Spleen (tissue), 11 donors: Measurements from ENCODE around the gene FTCDNL1. TPM values are rescaled to one million over a fixed set of nuclear protein-coding genes. Genes with fewer than 3 reads are reported as not detected.

ENCODE experiments used
- DNase-seq: peaks from one replicate; pipeline ENCODE4 v3.0.0-alpha.2; 2020
- H3K27ac ChIP-seq, 8 donors: fragments of 200-600 bp; sonication (generic) in 7 of 8; 1 replicate in 4 of 8; 2 replicates in 4 of 8; pipeline versions ENCODE4 v1.5.0 to v1.8.0; 2016 to 2021; ENCODE audit warnings: inconsistent platforms in 4 of 8, mild to moderate bottlenecking in 4 of 8, moderate library complexity in 1 of 8
- H3K27me3 ChIP-seq, 7 donors: fragments of 200-600 bp; sonication (generic) in 6 of 7; replicated peaks in 1 of 7; 1 replicate in 4 of 7; 2 replicates in 3 of 7; pipeline versions ENCODE4 v1.5.0 to v1.8.0; 2016 to 2021; ENCODE audit warnings: inconsistent platforms in 3 of 7, mild to moderate bottlenecking in 1 of 7
- H3K36me3 ChIP-seq, 6 donors: fragments of 200-600 bp; sonication (generic) in 5 of 6; 1 replicate in 4 of 6; 2 replicates in 2 of 6; pipeline versions ENCODE4 v1.5.0 to v1.8.0; 2016 to 2021; ENCODE audit warnings: inconsistent platforms in 2 of 6
- H3K4me1 ChIP-seq, 6 donors: fragments of 200-600 bp; sonication (generic) in 5 of 6; 1 replicate in 3 of 6; 2 replicates in 3 of 6; pipeline versions ENCODE4 v1.5.0 to v1.8.0; 2016 to 2021; ENCODE audit warnings: inconsistent platforms in 3 of 6
- H3K4me3 ChIP-seq, 8 donors: fragments of 200-600 bp; sonication (generic) in 7 of 8; 1 replicate in 4 of 8; 2 replicates in 4 of 8; pipeline versions ENCODE4 v1.5.0 to v1.8.0; 2016 to 2021; ENCODE audit warnings: inconsistent platforms in 4 of 8, mild to moderate bottlenecking in 4 of 8, moderate library complexity in 2 of 8
- H3K9me3 ChIP-seq, 8 donors: fragments of 200-600 bp; sonication (generic) in 7 of 8; 1 replicate in 4 of 8; 2 replicates in 4 of 8; pipeline versions ENCODE4 v1.5.0 to v1.8.0; 2016 to 2021; ENCODE audit warnings: inconsistent platforms in 4 of 8
- CTCF ChIP-seq, 11 experiments: fragments of 200-600 bp in 7 of 11; fragments of 450-650 bp in 4 of 11; sonication (generic) in 4 of 11; IDR thresholded peaks in 8 of 11; conservative IDR thresholded peaks in 3 of 11; 1 replicate in 7 of 11; 2 replicates in 4 of 11; pipeline versions ENCODE4 v1.4.0 to v1.8.0; 2016 to 2021; ENCODE audit warnings: antibody characterized with exemption in 11 of 11, inconsistent platforms in 4 of 11, mild to moderate bottlenecking in 1 of 11
- POLR2A ChIP-seq, 3 donors: fragments of 450-650 bp; IDR thresholded peaks; one replicate each; pipeline ENCODE4 v1.5.1; 2017; ENCODE audit warnings: antibody characterized with exemption in 3 of 3, mild to moderate bottlenecking in 1 of 3
- POLR2AphosphoS5 ChIP-seq, 3 donors: sonication (generic); formaldehyde crosslinking; IDR thresholded peaks; one replicate each; pipeline ENCODE4 v1.5.1; 2017; ENCODE audit warnings: antibody characterized with exemption in 3 of 3
- WGBS, 5 donors: extraction: QIAGEN DNeasy Blood & Tissue Kit in 3 of 5; methylation state at CpG; one replicate each; pipeline versions ENCODE4 v1.1.5 to v1.1.7; 2013 to 2018; 5-methylcytosine and 5-hydroxymethylcytosine counted together
- intact Hi-C: fragments of 100-400 bp; cut with DNase I; formaldehyde crosslinking; loops from one replicate; pipeline ENCODE4 v1.15.0; 2023; ENCODE audit warnings: low total_unique reads
- polyA plus RNA-seq, 3 donors: library from polyadenylated mRNA; stranded (reverse); fragments of 200-250 nt; gene quantifications; one replicate each; pipeline ENCODE4 v1.2.1, GENCODE V29; 2013
- small RNA-seq, 4 donors: library from RNA; depleted of rRNA; stranded (forward); fragments of <200 nt; gene quantifications; one replicate each; pipeline ENCODE3, GENCODE V24; 2016
- total RNA-seq, 7 donors: library from RNA; depleted of rRNA in 3 of 7; stranded (reverse); fragments of >200 nt in 3 of 7; fragmentation: NEBNext Ultra II Directional in 4 of 7; extraction: Animal tissue kit (Norgen Biotek cat#: 25700) in 4 of 7; gene quantifications; one replicate each; pipeline versions ENCODE4 v1.1.0 to v1.2.1, GENCODE V29; 2016 to 2021
- donor health status: healthy with polysubstance abuse.
- donor health status: DM: no; HTN: no; CAD: no; lungs with moderate emphysema.
- donor health status: DM: no; HTN: no; CAD: no.
- donor health status: Bipolar disorder and iron deficiency.
- donor health status: healthy.
- donor health status: DM: no; HTN: no; CAD: no.
- donor health status: DM: yes; HTN: yes; CAD: no.

Gene FTCDNL1
- total and polyA plus RNA-seq, 10 donors = 2.1 to 10.3 (median 7.0) TPM

DNA sequence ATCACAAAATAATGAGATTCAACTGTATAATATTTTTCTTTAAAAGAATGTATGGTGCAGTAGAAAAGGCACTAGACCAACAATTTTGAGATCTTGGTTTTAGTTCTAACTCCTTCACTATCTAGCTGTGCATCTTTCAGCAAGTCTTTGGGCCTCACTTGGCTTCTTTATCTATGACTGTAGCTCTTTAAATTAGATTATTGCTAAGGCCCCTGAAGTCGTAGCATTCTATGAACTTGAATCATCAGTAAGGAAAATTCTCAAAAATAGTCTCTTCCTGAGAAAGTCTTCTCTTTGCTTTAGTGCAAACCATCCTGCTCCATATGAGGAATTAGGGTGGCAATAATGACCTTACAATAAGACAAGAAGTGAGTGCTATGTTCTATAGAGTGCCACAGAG, 140.4 kb downstream of the FTCDNL1 start:
- no peaks in the 10 kb centered on the region for H3K27me3 ChIP-seq
- H3K4me3 ChIP-seq = no peak overlapping the region
- no peak overlapping the region for H3K27ac ChIP-seq
- no peak for DNase-seq
- H3K4me1 ChIP-seq = no peaks in the 10 kb centered on the region
- no peaks in the 10 kb centered on the region for H3K36me3 ChIP-seq
- 66 to 96% (median 77%) methylated on average over 1 of the region's 1 CpG for WGBS, 5 donors
- peaks cover 0 to 25% (median 19%) of the 10 kb centered on the region in 8 donors for H3K9me3 ChIP-seq
- TF ChIP-seq POLR2A (IDR thresholded peaks at IDR 0.05) = no peak
- TF ChIP-seq POLR2AphosphoS5 (IDR thresholded peaks at IDR 0.05) = no peak
- TF ChIP-seq CTCF (IDR thresholded peaks at IDR 0.05 in 8 of 11, conservative IDR thresholded peaks at IDR 0.05 in 3 of 11) = no peak
- intact Hi-C loops = no loop called here

Small RNAs within 50 kb of the gene (small RNA-seq; reads per million reads assigned to genes)
- gene AC108032.1 = 0 reads per million in 4 donors
- 0 reads per million in 4 donors for gene RN7SL717P

Other genes starting within 250 kb of the FTCDNL1 start
- gene C2orf69, start 60.1 kb upstream of the FTCDNL1 start, total RNA-seq = 10 to 100 TPM in 6 of 7 donors, 1 to 10 TPM in 1; 9.6 to 13.3 (median 12.3) TPM
- gene C2orf69, start 60.1 kb upstream of the FTCDNL1 start, polyA plus RNA-seq = 1 to 10 TPM; 4.7 to 7.4 (median 5.6) TPM
- 10 to 100 TPM in 6 of 7 donors, 1 to 10 TPM in 1; 7.5 to 15.9 (median 10.6) TPM for gene TYW5, start 104.3 kb upstream of the FTCDNL1 start, total RNA-seq
- gene TYW5, start 104.3 kb upstream of the FTCDNL1 start, polyA plus RNA-seq = 1 to 10 TPM; 2.7 to 3.9 (median 2.9) TPM
- 10 to 100 TPM in 6 of 7 donors, 1 to 10 TPM in 1; 9.3 to 24.8 (median 12.0) TPM for gene MAIP1, start 104.4 kb upstream of the FTCDNL1 start, total RNA-seq
- 10 to 100 TPM in 2 of 3 donors, 1 to 10 TPM in 1; 8.1 to 15.3 (median 12.0) TPM for gene MAIP1, start 104.4 kb upstream of the FTCDNL1 start, polyA plus RNA-seq